Measurements from ENCODE around the gene MON1B.

- TF ChIP-seq EP300 (IDR thresholded peaks at IDR 0.05; ENCODE audit: low read depth) (no peak), CTCF (IDR thresholded peaks at IDR 0.05) (peak; percentile 19 to 48 (median 38))
These were observed 21.2 kb upstream of the MON1B start for GRCh38 chr16:77169650-77170236.

Data from transverse colon (tissue), 3 donors.